BE2C (cell line): Measurements from ENCODE around the gene NDUFB5.

Source experiments
- DNase-seq: peaks from one replicate; pipeline ENCODE4 v3.0.0-alpha.2; 2020
- H3K27me3 ChIP-seq: fragments of 250-450 bp; sonication (Bioruptor Pico); 2 replicates; pipeline ENCODE4 v1.5.1; 2020; ENCODE audit warnings: mild to moderate bottlenecking
- H3K36me3 ChIP-seq: fragments of 250-450 bp; sonication (Bioruptor Pico); 2 replicates; pipeline ENCODE4 v1.5.1; 2020; ENCODE audit warnings: mild to moderate bottlenecking
- H3K4me1 ChIP-seq: fragments of 250-450 bp; sonication (Bioruptor Pico); 2 replicates; pipeline ENCODE4 v1.5.1; 2020
- H3K4me3 ChIP-seq: 2 replicates; pipeline ENCODE4 v1.5.1; 2011; ENCODE audit warnings: low read depth, low read length
- H3K9me3 ChIP-seq: fragments of 250-450 bp; sonication (Bioruptor Pico); 2 replicates; pipeline ENCODE4 v1.5.1; 2020
- CTCF ChIP-seq: IDR thresholded peaks from 2 replicates; pipeline ENCODE4 v1.5.1; 2012; ENCODE audit warnings: mild to moderate bottlenecking, low read depth, low read length

Gene NDUFB5

GRCh38 chr3:179673523-179673922, 68.9 kb downstream of the NDUFB5 start:
- no peaks in the 10 kb centered on the region; the same call in 1 of the 2 replicates for H3K4me1 ChIP-seq
- H3K36me3 ChIP-seq, result no peaks in the 10 kb centered on the region; the same call in 1 of the 2 replicates
- DNase-seq, result no peak
- no peak for TF ChIP-seq CTCF
- no peaks in the 10 kb centered on the region for H3K27me3 ChIP-seq
- no peak overlapping the region for H3K4me3 ChIP-seq
- no peaks in the 10 kb centered on the region for H3K9me3 ChIP-seq

- H3K4me1 ChIP-seq, result no peaks in the 10 kb centered on the region; the same call in 1 of the 2 replicates
- no peak for TF ChIP-seq CTCF
- no peaks in the 10 kb centered on the region for H3K9me3 ChIP-seq
- DNase-seq, result no peak
- H3K4me3 ChIP-seq, result no peak overlapping the region
- H3K36me3 ChIP-seq, result no peaks in the 10 kb centered on the region; the same call in 1 of the 2 replicates
- H3K27me3 ChIP-seq, result no peaks in the 10 kb centered on the region
Measured at GRCh38 chr3:179676081-179676480, 71.5 kb downstream of the NDUFB5 start.
